Left ventricle myocardium inferior (tissue), 1 donor: Measurements from ENCODE around the gene FOXR1. TPM values are rescaled to one million over a fixed set of nuclear protein-coding genes. Genes with fewer than 3 reads are reported as not detected.
"Not testable (repeated sequence)": the region's sequence is repeated elsewhere in the genome, so short reads cannot be mapped to it uniquely, and the experiment has no call there.

Experiments used
- DNase-seq: peaks from one replicate; pipeline ENCODE4 v3.0.0-alpha.2; 2020
- H3K27ac ChIP-seq: fragments of 200-600 bp; replicated peaks from 2 replicates; pipeline ENCODE4 v1.8.0; 2021
- H3K27me3 ChIP-seq: fragments of 200-600 bp; 2 replicates; pipeline ENCODE4 v1.8.0; 2021; ENCODE audit warnings: low read depth
- H3K36me3 ChIP-seq: fragments of 200-600 bp; 2 replicates; pipeline ENCODE4 v1.8.0; 2021
- H3K4me1 ChIP-seq: fragments of 200-600 bp; 2 replicates; pipeline ENCODE4 v1.8.0; 2021
- H3K4me3 ChIP-seq: fragments of 200-600 bp; 2 replicates; pipeline ENCODE4 v1.8.0; 2021; ENCODE audit warnings: mild to moderate bottlenecking, moderate library complexity
- H3K9me3 ChIP-seq: fragments of 200-600 bp; replicated peaks from 2 replicates; pipeline ENCODE4 v1.8.0; 2021
- intact Hi-C: fragments of 100-400 bp; cut with micrococcal nuclease; formaldehyde crosslinking; loops from one replicate; pipeline ENCODE4 v1.11.0; 2022
- total RNA-seq: library from RNA; stranded (reverse); fragmentation: NEBNext Ultra II Directional; extraction: Animal tissue kit (Norgen Biotek cat#: 25700); gene quantifications from one replicate; pipeline ENCODE4 v1.2.1, GENCODE V29; 2021
- TF ChIP-seq, protein P1 (sequence below): fragments of 200-600 bp; IDR thresholded peaks from 2 replicates; pipeline ENCODE4 v1.8.0; 2021; ENCODE audit warnings: antibody characterized with exemption, mild to moderate bottlenecking, borderline replicate concordance
- donor health status: DM: no; HTN: yes; CAD: no; lungs with severe emphysema.

Gene FOXR1
- total RNA-seq, 1 donor from 2014 or later: not detected

DNA sequence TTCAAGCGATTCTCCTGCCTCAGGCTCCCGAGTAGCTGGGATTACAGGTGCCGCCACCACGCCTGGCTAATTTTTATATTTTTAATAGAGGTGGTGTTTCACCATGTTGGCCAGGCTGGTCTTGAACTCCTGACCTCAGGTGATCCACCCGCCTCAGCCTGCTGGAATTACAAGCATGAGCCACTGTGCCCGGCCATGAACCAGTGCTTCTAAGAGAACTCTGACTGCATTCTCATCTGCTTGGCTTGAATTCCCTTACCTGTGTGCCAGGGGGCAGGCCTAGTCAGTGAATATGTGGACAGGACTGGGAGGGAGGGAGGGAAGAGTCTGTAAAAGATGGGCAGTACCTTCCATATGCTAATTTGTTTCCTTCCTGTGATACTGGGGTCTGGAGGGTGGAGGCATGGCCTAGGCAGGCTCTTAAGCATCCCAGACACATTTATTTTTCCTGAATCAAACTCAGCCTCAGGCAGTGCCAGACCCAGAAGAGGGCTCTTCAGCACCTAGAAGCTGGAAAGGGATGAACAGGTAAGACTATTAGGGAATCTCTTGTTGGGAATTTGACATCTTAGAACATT is 40.0 kb downstream of the FOXR1 start:
- TF ChIP-seq, protein P1, sequence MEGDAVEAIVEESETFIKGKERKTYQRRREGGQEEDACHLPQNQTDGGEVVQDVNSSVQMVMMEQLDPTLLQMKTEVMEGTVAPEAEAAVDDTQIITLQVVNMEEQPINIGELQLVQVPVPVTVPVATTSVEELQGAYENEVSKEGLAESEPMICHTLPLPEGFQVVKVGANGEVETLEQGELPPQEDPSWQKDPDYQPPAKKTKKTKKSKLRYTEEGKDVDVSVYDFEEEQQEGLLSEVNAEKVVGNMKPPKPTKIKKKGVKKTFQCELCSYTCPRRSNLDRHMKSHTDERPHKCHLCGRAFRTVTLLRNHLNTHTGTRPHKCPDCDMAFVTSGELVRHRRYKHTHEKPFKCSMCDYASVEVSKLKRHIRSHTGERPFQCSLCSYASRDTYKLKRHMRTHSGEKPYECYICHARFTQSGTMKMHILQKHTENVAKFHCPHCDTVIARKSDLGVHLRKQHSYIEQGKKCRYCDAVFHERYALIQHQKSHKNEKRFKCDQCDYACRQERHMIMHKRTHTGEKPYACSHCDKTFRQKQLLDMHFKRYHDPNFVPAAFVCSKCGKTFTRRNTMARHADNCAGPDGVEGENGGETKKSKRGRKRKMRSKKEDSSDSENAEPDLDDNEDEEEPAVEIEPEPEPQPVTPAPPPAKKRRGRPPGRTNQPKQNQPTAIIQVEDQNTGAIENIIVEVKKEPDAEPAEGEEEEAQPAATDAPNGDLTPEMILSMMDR: no peak
- no peak overlapping the region for H3K4me3 ChIP-seq
- H3K27me3 ChIP-seq: no peaks in the 10 kb centered on the region
- H3K9me3 ChIP-seq: no peaks in the 10 kb centered on the region
- H3K4me1 ChIP-seq: peaks cover 26% of the 10 kb centered on the region
- DNase-seq: no peak
- H3K36me3 ChIP-seq: peaks cover 91% of the 10 kb centered on the region
- intact Hi-C loops: no loop called here
- no peak overlapping the region for H3K27ac ChIP-seq

DNA sequence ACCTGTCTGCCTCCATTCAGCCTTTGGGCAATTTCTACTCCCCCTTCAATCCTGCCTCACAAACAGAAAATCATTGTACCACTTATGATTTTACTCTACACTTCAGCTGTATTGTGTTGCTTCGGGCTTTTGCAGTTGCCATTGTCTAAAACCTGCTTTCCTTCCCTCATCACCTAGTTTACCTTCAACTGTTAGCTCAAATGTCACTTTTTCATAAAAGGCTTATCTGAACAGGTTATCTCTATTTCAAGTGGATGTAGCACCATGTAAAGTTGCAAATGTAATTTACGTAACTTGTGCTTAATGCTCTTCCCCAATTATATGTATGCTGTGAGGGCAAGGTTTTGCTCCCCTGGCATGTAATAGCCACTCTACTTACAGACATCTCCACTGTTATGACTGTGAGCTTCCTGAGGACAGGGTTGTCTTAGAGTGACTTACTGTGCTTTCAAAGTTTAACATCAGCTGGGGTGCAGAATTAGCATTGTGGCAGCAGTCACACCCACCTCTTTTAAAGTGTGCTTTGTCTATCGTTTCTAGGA is 41.1 kb downstream of the FOXR1 start:
- Histone ChIP-seq H3K36me3 (peaks cover 80% of the 10 kb centered on the region), H3K9me3 (no peaks in the 10 kb centered on the region), H3K4me1 (peaks cover 28% of the 10 kb centered on the region), H3K27me3 (no peaks in the 10 kb centered on the region), H3K4me3 (no peak overlapping the region), H3K27ac (no peak overlapping the region)
- no peak for DNase-seq
- intact Hi-C loops: no loop called here
- TF ChIP-seq, protein P1: no peak

DNA sequence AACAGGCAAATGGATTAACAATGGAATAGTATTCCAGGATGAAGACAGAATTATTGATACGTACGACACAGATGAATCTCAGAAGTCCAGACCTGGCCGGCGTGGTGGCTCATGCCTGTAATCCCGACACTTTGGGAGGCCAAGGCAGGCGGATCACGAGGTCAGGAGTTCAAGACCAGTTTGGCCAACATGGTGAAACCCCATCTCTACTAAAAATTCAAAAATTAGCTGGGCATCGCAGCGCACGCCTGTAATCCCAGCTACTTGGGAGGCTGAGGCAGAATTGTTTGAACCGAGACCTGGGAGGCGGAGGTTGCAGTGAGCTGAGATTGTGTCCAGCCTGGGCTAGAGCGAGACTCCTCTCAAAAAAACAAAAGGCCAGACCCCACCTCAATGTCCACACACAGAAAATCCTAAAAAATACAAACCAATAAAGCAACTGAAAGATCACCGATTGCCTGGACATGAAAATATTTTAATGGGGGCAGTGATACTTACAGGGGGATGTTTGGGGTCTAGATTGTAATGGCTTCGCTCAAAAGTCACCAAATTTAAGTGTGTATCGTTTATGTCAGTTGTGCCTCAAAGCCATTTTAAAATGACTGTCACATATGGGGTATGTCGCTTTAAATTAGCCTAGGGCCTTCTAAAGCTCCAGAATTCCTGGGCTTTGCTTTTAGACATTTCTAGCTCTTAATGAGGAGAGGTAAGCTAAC is 42.8 kb downstream of the FOXR1 start:
- Histone ChIP-seq H3K9me3 (no peaks in the 10 kb centered on the region), H3K4me3 (no peak overlapping the region), H3K27ac (no peak overlapping the region), H3K36me3 (peaks cover 63% of the 10 kb centered on the region), H3K27me3 (no peaks in the 10 kb centered on the region), H3K4me1 (peaks cover 40% of the 10 kb centered on the region)
- intact Hi-C loops: no loop called here
- DNase-seq: no peak
- TF ChIP-seq, protein P1: no peak

DNA sequence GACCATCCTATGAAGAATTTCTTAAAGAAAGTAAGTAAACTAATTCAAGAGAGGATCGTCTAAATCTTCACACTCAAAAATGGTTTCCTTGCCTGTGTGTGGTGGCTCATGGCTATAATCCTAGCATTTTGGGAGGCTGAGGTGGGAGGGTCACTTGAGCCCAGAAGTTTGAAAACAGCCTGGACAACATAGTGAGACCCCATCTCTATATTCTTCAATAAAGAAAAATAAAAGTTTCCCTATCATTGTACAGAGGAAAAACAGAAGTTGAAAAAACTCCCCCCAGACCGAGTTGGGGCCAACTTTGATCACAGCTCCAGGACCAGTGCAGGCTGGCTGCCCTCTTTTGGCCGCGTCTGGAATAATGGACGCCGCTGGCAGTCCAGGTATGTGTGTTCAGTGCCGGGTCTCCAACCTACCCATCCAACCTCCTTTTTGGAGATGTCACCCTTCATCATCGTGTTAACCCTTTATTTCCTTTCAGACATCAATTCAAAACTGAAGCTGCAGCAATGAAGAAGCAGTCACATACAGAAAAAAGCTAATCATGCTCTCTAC is 43.6 kb downstream of the FOXR1 start:
- intact Hi-C loops: no loop called here
- H3K36me3 ChIP-seq: peaks cover 60% of the 10 kb centered on the region
- H3K4me1 ChIP-seq: peaks cover 47% of the 10 kb centered on the region
- TF ChIP-seq, protein P1: no peak
- no peak overlapping the region for H3K27ac ChIP-seq
- no peak overlapping the region for H3K4me3 ChIP-seq
- H3K9me3 ChIP-seq: no peaks in the 10 kb centered on the region
- no peaks in the 10 kb centered on the region for H3K27me3 ChIP-seq
- DNase-seq: no peak

DNA sequence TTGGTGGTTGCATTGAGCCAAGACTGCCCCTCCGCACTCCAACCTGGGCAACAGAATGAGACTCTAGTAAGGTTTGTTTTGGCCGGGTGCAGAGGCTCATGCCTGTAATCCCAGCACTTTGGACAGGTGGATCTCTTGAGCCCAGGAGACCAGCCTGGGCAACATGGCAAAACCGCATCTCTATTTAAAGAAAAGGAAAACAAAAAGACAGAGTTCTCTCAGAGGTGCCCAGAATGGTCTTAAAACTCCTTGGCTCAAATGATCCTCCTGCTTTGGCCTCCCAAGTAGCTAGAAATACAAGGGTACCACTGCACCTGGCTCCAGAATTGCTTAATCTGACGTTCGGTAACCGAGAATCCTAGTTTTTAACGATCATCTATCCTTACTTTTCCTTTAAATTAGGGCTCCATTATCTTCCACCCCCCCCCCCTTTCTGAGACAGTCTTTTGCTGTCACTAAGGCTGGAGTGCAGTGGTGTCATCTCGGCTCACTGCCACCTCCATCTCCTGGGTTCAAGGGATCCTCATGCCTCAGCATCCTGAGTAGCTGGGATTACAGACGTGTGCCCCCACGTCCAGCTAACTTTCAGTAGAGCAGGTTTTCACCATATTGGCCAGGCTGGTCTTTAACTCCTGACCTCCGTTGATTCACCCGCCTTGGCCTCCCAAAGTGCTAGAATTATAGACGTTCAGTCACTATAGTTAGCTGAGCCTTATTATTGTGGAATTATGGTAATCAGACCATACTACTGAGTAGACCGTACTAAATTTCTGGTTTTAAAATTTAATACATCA is 44.9 kb downstream of the FOXR1 start:
- Histone ChIP-seq H3K4me1 (peaks cover 60% of the 10 kb centered on the region), H3K27me3 (no peaks in the 10 kb centered on the region), H3K36me3 (peaks cover 55% of the 10 kb centered on the region), H3K4me3 (peak overlapping the region; percentile 79), H3K9me3 (no peaks in the 10 kb centered on the region), H3K27ac (no peak overlapping the region)
- TF ChIP-seq, protein P1: no peak
- intact Hi-C loops: no loop called here
- no peak for DNase-seq

DNA sequence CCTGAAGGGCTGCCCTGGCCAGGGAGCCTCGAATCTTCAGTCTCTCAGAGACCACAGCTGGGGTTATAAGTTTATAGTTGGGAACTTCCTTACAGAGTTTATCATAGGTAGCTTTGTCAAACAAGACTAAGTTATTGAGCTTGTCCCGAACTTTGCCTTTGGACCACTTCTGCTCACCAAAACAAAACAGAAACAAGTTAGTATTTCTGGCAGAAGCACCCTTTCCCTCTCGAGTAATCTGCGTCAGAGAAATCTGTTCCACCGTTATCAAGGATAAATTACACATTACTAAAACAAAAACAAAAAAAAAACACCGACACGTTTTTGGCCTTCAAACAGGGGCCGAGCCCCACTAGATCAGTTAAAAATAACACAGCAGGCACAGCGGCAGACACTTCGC is 45.8 kb downstream of the FOXR1 start:
- H3K9me3 ChIP-seq, DNase-seq, intact Hi-C loops, H3K27me3 ChIP-seq: not testable (repeated sequence)
- peak overlapping the region; percentile 97 for H3K27ac ChIP-seq
- H3K36me3 ChIP-seq: peaks cover 55% of the 10 kb centered on the region
- peaks cover 64% of the 10 kb centered on the region for H3K4me1 ChIP-seq
- H3K4me3 ChIP-seq: peak overlapping the region; percentile 79
